Astrocyte (in vitro differentiated cells and primary cell): ENCODE measurements around the gene SRPK3.

Source experiments
- CTCF ChIP-seq: IDR thresholded peaks from 2 replicates; pipeline ENCODE4 v1.5.1; 2011; ENCODE audit warnings: low read depth, mild to moderate bottlenecking, inconsistent platforms, low read length, moderate library complexity; ENCODE audit not compliant: insufficient read depth
- EZH2 ChIP-seq: IDR thresholded peaks from 2 replicates; pipeline ENCODE4 v1.6.1; 2012; ENCODE audit warnings: mild to moderate bottlenecking, low read length, inconsistent platforms; ENCODE audit not compliant: insufficient read depth

DNA sequence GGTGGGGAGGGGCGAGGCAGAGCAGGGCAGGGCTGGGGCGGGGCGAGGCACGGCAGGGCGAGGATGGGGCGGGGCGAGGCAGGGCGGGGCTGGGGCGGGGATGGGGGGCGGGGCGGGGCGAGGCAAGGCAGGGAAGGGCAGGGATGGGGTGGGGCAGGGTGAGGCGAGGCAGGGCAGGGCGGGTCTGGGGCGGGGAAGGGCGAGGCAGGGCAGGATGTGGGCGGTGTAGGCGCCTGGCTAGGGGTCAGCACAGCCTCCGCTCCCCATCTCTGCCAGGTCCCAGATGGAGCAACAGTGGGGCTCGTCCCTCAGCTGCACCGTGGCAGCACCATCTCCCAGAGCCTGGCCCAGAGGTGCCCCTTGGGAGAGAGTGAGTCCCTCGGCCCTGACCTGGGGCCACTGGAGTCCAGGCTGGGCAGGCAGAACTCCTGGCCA, 4.2 kb upstream of the SRPK3 start:
- no peak for TF ChIP-seq EZH2
- no peak for TF ChIP-seq CTCF
